GM18861 (cell line): Measurements from ENCODE around the gene DHRS7C.
"Not testable (repeated sequence)": the region's sequence is repeated elsewhere in the genome, so short reads cannot be mapped to it uniquely, and the experiment has no call there.

Experiments used
- ATAC-seq: cut with Tn5 transposase; IDR thresholded peaks from one replicate; pipeline ENCODE4 v1.9.1; 2021; ENCODE audit not compliant: unreplicated experiment

The DHRS7C gene

DNA sequence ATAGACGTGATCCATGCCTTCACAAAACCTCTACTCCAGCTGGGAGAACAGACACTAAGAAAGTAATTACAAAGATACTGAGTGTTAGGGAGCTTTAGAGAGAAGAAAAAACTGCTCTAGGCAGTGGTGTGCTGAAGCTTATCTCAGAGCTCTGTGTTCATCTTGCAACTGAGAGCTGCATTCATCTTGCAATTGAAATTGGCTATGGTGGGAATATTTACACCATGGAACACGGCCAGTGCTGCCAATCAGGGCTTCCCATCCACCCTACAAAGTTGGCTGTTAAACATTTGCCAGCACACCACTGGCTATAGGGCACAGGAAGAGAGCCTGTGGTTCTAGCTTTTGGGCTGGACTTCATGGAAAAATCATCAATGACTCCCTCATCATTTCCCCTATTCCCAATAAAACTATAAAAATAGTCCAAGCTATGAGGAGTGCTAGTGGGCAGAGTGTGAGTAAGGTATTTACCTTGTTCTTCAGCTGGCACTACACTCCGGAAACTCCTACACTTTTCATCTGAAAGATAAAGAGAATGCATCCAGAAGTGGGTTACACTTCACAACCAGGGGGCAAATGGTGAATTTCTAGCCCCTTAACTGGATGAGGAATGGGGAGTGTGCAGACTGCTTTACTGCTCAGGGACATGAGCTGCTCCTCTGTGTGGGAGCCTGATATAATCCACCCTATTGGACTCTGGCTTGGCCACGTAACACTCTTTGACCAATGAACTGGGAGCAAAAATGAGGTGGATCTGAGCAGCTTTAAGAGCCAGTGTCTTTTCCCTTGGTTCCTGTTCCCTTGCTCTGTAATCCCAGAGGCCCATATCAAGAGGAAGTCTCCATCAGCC lies 18.9 kb upstream of the DHRS7C start:
- no peak for ATAC-seq

DNA sequence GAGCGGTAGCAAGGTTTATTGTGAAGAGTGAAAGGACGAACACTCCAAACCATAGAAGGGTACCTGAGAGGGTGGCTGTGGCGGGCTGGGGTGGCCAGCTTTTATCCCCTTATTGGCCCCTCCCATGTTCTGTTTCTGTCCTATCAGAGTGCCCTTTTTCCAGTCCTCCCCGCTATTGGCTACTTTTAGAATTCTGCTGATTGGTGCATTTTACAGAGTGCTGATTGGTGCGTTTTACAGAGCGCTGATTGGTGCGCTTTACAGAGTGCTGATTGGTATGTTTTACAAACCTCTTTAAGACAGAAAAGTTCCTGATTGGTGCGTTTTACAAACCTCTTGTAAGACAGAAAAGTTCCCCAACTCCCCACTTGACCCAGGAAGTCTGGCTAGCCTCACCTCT lies 18.0 kb upstream of the DHRS7C start:
- no peak for ATAC-seq

DNA sequence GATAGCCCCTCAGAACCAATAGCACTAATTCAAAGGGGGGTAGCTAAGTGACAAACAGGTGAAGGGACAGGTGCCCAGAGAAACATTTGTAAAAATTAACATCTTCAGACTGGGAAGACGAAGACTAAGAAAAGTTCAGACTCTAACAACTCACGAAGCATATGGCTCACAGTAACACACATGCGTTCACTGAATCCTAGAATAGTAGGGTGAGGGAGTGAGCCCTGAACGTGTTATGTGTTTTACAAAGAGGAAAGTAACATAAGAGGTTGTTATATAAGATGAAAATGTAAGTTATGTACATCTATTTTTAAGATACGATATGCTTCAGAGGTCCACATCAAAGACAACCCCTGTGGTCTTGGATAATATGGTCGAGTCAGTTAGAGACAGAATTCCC lies 15.3 kb upstream of the DHRS7C start:
- no peak for ATAC-seq

DNA sequence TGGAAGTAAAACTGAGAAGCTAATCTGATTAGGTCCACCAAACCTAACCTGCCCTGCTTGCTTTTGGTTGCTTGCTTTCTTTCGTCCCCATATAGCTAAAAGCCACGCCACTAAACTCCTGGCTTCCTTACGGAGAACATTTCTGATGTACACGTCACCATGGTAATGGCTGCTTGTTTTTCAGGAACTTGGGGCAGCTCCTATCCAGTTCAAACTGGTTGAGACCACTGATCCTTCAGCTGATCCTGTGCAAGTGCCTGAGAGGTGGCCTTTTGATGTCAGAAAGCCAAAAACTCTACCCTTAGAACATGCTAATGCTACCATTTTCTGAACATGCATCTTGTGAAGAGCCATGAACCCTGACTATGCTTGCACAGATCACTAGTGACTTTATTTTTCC lies 14.4 kb upstream of the DHRS7C start:
- ATAC-seq, result no peak

DNA sequence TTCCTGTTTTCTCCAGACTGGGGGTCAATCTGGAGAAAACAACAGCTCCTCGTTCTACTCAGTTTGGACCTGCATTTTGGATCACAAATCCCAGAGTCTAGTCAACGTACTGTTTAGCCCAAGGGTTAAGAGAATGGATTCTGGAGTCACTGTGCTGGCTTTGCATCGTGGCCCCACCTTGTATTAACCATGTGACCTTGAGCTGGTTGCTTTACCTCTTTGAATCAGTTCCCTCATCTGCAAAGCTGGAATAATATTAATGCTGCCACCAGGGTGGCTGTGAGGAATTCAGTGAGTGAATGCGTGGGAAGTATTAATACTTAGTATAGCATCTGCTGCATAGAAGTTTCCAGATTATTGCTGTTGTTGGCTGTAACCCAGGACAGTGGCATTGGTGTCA lies 11.3 kb upstream of the DHRS7C start:
- ATAC-seq, result no peak

DNA sequence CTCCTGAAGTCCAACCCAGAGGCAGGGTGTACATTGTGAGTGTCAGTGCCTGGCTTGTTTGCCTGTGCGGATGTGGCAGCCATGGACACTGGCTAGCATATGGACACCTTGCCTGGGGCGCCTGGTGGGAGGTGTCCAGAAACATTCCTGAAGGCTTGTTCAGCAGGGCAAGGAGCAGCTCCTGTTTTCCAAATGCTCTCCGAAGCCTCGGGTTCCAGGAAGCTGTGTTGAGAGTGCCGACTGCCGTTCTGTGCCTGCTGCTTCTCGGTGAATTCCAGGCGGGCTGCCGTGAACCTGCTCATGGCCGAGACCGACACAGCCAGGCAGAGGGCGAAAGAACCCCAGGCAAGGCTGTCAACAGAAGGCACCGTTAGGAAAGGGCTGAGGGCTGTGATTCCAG lies 10.9 kb upstream of the DHRS7C start:
- ATAC-seq, result no peak

DNA sequence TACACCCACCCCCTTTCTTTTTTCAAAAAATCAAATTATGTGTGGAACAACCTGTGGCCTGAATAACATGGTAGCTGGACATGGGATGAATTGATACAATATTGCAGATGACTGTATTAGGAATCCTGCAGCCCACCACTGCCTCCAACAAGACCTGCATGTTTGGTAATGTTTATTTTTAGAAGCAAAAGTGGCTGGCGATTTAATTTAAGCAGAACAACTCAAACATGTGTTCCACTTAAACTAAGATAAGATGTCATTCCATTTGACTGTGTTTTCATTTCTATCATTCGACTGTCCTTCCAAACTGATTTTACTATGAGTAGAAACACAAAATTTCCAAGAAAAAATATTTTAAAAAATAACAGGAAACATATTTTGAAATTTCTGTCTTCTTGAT lies 10.1 kb upstream of the DHRS7C start:
- no peak for ATAC-seq

DNA sequence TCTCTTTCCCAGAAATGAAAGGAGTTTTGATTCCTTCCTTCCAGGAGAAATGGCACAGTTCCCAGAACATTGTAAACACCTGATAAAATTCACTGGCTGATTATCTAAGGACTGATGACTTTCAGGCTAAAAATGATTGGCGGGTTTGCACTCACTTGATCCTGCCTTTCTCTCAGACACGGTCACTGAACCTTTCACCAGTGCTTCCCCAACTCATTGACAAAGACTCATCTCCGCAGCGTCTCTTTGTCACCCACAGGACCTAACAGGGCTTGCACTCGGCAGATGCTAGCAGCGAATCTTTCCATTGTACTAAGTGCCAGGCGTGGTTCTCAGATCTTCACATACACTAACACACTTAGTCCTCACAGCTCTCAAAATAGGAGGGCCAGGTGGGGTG lies 7.3 kb upstream of the DHRS7C start:
- ATAC-seq, result no peak

DNA sequence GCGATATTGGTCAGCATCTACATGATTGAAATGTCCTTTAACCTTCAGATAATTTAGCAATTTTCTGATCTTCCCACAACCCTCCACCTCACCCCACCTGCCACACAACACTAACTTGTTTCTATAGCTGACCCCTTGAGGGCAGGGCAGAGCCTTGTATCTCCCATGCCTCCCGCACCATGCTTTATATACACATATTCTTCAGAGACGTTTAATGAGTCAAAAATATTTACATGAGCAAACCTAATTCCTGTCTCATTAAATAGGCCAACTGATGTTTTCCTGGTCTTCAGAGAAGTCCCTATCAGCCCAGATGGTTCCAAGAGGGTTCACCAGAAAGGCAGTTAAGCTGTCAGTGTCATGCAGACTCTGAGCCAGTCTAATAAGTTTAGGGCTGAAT lies 6.6 kb upstream of the DHRS7C start:
- no peak for ATAC-seq

DNA sequence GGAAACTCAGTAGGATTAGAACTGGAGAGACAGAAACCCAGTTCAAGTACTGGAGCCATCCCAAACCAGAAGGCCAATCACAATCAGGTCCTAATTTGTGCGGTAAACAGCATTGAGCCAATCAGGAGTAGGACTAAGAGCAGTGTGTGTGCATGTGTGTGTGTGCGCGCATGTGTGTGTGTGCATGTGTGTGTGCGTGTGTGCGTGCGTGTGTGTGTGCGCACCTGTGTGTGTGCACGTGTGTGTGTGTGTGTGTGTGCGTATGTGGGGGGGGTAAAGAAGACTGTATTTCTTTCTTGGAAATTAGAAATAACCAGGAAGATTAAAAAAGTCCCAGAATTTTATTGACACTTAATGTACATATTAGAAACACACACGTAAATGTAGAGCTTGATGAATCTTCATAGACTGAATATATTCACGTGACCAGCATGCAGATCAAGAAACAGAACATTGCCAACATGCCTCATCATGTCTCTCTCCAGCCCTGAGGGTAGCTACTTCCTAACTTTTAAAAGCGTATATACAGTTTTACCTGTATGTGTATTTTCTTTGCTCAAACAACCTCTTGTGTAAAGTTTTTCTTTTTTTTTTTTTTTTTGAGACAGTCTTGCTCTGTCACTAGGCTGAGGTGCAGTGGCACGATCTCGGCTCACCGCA lies 919 bp upstream of the DHRS7C start:
- ATAC-seq, result no peak

DNA sequence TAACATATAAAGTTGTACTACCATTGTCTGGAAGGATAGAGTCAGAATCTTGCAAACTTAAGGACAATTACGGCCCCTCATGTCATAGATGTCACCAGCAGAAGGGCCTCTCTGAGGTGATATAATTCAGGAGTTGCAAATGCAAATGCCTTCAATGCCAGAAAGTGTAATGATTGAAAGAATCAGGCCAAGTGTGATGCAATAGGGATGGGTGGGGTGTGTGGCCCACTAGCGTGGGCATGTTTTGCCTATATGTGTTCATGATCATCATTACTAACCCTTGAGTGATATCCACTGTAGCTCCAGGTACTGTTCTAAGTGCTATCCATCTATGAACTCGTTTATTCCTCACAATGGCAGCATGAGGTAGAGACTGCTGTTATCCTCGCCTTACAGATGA lies 1.1 kb downstream of the DHRS7C start:
- ATAC-seq, result no peak

DNA sequence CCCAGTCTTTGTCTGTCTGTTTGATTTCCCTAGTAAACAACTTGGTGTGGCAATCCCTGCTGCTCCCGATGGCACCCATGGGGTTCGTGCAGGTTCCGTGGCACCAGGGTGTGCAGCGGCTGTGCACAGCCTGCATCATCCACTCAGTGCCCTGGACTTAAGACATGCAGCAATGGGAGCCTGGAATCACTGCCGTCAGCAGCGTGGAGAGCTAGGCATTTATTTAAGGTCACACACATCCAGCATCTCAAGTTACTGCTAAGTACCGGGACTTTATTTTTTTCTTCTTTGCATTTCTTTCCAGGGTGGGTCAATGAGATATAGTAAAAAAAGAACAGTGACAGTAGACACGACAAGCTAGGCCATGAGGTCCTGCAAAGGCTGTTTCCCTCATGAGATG lies 2.8 kb downstream of the DHRS7C start:
- no peak for ATAC-seq

DNA sequence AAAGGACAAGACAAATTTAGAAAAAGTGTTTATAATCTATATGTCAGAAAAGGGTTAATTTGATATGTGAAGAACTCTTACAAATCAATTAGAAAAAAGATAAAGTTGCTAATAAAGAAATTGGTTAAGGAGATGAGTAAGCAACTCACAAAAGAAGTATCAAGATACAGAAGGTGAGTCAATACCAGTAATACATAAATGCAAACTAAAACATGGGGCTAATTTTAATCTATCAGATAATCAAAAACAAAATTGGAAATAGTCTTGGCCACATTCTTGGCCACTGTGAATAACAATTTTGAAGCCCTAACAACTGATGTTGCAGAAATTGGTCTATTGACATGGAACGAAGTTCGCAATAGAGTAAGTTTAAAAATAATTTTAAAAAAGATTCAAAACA lies 6.8 kb downstream of the DHRS7C start:
- ATAC-seq, result no peak

DNA sequence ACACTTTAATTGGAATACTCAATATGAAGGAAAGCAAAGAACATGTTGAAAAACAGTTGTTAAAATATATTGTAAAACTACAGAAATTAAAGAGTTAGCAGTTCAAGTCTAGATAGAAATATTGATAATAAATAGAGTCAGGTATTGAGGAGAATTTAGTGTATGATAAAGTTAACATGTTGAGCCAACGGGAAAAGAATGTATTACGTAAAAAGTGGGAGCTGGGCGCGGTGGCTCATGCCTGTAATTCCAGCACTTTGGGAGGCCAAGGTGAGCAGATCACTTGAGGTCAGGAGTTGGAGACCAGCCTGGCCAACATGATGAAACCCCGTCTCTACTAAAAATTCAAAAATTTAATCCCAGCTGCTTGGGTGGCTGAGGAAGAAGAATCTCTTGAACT lies 7.9 kb downstream of the DHRS7C start:
- ATAC-seq, result not testable (repeated sequence)

DNA sequence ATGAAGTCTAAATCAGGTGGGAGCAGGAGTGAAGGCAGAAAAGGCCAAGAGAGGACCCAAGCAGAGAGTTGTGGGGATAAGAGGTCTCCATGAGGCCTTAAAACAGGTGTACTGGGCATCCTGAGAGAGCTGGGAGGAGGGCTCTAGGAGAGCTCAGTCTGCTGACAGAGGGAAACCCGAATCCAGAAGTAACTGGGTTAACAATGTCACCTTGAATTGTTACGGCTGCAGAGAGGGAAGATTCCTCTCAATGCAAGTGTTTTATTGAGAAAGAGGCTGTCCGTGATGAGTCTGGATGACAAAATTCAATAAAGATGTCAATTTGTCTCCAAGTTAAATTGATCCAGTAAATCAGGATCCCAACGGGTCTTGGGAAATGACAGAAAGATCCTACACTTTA lies 8.3 kb downstream of the DHRS7C start:
- ATAC-seq, result no peak

DNA sequence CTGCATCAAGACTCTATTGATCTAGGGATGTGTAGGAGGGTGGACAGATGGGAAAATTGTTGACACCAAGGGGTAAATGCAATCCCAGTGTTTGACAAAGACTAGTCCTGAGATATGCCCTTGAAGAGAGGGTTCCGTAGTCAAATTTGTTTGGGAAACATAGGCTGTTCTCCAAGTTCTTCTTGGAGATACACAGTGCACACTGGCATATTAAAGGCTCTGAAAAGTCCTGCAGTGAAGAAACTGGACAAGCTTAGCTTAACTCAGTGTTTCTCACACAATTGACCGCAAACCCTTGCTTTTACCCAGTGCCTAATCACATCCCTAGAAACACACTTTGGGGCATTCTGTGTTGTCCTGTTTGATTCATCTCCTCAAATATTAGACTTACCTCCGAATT lies 10.8 kb downstream of the DHRS7C start:
- no peak for ATAC-seq

DNA sequence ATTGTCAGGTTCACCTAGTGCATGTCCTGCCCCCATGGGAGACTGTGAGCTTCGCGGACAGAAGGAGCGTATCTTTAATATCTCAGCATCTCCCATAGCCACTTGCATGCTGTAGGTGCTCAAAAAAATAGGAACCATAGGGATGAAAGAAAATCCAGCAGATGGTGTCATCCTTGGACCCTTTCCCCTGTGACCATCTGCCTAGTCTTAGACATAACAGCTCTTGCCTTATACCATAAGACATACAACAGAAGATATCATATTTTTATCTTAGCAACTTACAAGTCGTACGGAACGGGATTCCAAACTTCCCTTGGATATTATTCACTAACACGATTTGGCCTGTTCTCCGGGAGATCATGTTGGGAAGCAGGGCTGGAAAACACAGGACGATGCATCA lies 14.5 kb downstream of the DHRS7C start:
- ATAC-seq, result no peak

DNA sequence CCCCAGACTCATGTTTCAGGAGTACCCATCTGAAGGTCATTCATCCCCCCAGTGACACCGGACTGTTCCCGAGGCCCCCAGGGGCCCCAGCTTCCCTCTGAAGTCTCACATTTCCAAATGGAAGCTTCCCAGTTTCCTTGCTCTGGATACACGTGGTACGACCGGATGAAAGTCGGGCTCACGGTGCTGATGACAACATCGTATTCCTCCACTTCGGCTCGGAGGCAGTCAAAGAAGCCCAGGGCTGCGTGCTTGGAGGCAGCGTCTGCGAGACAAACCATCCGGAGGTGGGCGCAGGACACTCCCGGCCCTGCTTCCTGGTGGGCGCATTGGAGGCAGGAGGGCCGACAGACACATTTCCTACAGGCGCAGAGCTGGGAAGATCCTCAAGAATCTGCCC lies 18.7 kb downstream of the DHRS7C start:
- no peak for ATAC-seq

DNA sequence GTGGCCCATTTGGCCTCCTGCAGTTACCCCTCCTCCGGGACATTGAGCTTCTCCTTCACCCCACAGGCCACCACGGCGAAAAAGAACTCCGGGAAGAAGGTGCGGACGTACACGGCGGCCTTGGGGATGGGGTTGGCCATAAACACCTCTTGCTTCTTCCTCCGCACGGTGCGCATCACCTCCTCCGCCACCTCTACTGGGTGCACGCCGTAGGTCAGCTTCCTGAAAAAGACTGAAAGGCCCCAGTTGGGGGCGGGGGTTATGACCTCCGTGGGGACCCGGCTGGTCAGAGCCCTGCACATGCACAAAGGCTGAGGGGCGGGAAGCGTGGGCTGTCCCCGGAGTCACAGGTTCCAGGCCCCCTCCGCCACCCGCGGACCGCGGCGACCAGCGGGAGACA lies 19.9 kb downstream of the DHRS7C start:
- no peak for ATAC-seq

DNA sequence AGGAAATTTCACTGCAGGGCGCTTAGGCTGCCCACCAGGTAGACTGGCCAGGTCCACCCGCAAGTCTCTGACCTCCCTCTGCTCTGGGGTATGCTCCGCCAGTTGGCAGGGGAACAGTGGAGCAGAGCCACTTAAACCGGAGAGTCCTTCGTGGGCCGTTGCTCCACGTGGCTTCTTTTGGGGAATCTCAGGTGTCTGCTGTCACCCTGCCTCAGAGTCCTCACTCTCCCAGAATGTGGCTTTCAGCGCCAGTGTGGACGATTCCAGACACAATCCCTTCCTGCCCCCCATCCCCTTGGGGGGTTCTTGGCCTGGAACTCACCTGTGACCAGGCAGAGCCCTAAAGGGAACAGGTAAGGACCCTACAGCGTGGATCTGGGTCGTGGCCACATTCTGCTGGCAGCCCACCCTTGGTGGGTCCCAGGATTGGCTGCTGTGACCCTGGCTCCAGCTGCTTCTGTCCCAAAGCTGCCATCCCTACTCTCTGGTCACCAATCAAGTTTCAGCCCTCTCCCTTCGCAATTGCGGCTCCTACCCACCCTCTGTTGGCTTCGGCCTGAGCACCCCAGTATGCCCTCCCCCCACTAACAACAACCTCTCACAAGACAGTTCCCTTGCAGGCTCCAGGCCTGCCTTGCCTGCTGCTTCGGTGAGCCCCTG lies 22.2 kb downstream of the DHRS7C start:
- ATAC-seq, result no peak

DNA sequence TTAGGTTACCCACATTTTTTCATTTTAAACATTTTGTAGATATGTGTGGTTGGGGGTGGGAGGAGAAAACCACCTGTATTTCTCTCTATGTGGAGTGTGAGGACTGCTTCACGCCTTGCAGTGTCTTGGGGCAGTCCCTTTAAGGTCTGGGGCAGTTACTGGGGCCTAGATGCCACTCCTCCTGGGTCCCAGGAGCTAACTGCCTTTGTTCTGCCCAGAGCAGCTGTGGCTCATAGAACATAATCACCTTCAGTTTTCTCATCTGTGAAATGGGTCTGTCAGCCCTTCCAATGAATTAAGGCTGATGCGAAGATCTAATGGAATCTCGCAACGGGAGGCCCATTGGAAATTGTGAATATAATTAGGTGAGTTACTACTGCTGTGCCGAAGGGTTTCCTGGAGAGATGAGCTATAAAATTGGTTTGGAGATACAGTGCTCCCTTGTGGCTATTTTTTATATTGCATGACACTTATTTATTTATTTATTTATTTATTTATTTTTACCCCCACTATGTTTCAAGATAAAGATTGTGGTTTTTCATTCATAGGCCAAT lies 22.9 kb downstream of the DHRS7C start:
- no peak for ATAC-seq

DNA sequence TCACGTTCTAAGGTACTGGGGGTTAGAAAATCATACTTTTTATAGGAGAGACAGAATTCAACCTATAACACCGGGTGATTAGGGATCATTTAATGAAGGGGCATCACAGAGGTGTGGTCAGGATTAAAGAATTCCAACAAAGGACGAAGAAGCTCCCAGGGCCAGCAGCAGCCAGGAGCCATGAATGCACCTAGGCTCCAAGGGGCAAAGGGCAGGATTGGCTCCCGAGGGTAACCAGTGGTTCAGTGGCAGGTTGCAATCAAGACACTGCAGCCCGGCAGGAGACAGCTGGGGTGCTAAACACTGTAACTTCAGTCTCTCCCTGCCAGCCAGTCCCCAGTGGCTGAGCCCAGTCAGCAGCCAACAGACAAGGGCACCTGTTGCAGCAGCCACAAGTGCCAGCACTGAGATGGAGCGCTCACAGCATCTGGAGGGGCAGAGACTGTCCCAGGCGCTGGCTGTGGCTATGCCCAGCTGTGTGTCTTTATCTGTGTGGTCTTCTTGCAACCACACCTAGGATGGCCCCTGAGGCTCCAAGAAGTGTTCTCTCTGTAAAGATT lies 23.9 kb downstream of the DHRS7C start:
- ATAC-seq, result no peak
